DND-41 (cell line): Measurements from ENCODE around the gene CC2D1A.

Source experiments
- ATAC-seq: fragments of 200-7000 bp; cut with Tn5 transposase; 3 replicates; pipeline ENCODE4 v1.9.1; 2021; ENCODE audit warnings: low read depth; ENCODE audit not compliant: insufficient read depth
- DNase-seq: peaks from one replicate; pipeline ENCODE4 v3.0.0-alpha.2; 2020
- H2AFZ ChIP-seq: 2 replicates; pipeline ENCODE4 v1.6.0; 2012; ENCODE audit warnings: low read depth, low read length
- H3K27ac ChIP-seq: 2 replicates; pipeline ENCODE4 v1.5.1; 2012; ENCODE audit warnings: low read length, inconsistent platforms
- H3K27me3 ChIP-seq: fragments of 200-600 bp; sonication (generic); 2 replicates; pipeline ENCODE4 v1.6.0; 2012; ENCODE audit warnings: low read length, mild to moderate bottlenecking, inconsistent platforms; ENCODE audit not compliant: insufficient read depth, poor library complexity
- H3K36me3 ChIP-seq: 2 replicates; pipeline ENCODE4 v1.5.1; 2012; ENCODE audit warnings: low read length, inconsistent platforms; ENCODE audit not compliant: insufficient read depth
- H3K4me1 ChIP-seq: 2 replicates; pipeline ENCODE4 v1.5.1; 2012; ENCODE audit warnings: mild to moderate bottlenecking, low read length; ENCODE audit not compliant: insufficient read depth
- H3K4me2 ChIP-seq: 2 replicates; pipeline ENCODE4 v1.6.0; 2012; ENCODE audit warnings: mild to moderate bottlenecking, moderate library complexity, low read length, inconsistent platforms; ENCODE audit not compliant: insufficient read depth
- H3K4me3 ChIP-seq, 2 experiments: fragments of 200-600 bp in 1 of 2; shearing (Covaris generic) in 1 of 2; 2 replicates each; pipeline ENCODE4 v1.5.1; 2012 to 2016; ENCODE audit warnings: inconsistent platforms in 2 of 2, low read length in 2 of 2, mild to moderate bottlenecking in 2 of 2, low read depth in 1 of 2, moderate library complexity in 1 of 2
- H3K79me2 ChIP-seq: 2 replicates; pipeline ENCODE4 v1.6.0; 2012; ENCODE audit warnings: low read length, inconsistent platforms; ENCODE audit not compliant: insufficient read depth
- H3K9ac ChIP-seq: 2 replicates; pipeline ENCODE4 v1.6.0; 2012; ENCODE audit warnings: low read depth, mild to moderate bottlenecking, inconsistent platforms, low read length, moderate library complexity
- H3K9me3 ChIP-seq: 2 replicates; pipeline ENCODE4 v1.5.1; 2012; ENCODE audit warnings: low read length, moderate library complexity, mild to moderate bottlenecking, inconsistent platforms; ENCODE audit not compliant: insufficient read depth, severe bottlenecking
- H4K20me1 ChIP-seq: 2 replicates; pipeline ENCODE4 v1.6.0; 2012; ENCODE audit warnings: low read length; ENCODE audit not compliant: insufficient read depth
- CTCF ChIP-seq: IDR thresholded peaks from 2 replicates; pipeline ENCODE4 v1.5.1; 2012; ENCODE audit warnings: borderline replicate concordance, low read length, moderate library complexity, mild to moderate bottlenecking; ENCODE audit not compliant: poor library complexity, severe bottlenecking; ENCODE audit errors: extremely low read depth
- EZH2 ChIP-seq: IDR thresholded peaks from 3 replicates; pipeline ENCODE4 v1.6.1; 2012; ENCODE audit warnings: borderline replicate concordance, low read depth, mild to moderate bottlenecking, moderate library complexity, low read length, inconsistent platforms; ENCODE audit not compliant: severe bottlenecking

CC2D1A gene

GRCh38 chr19:13866463-13867046 lies 39.4 kb upstream of the CC2D1A start:
- H3K9me3 ChIP-seq, result no peaks in the 10 kb centered on the region
- peaks cover 12% of the 10 kb centered on the region for H3K36me3 ChIP-seq
- H3K4me2 ChIP-seq, result peak overlapping the region; percentile 80
- H3K4me3 ChIP-seq, result peak overlapping the region in 1 of 2 experiments; percentile 61; a peak in 3 of 4 replicates
- peaks cover 31% of the 10 kb centered on the region for H3K4me1 ChIP-seq
- peaks cover 48% of the 10 kb centered on the region for H3K79me2 ChIP-seq
- peak overlapping the region; percentile 72; the same call in 1 of the 2 replicates for H2AFZ ChIP-seq
- DNase-seq, result no peak
- no peak for ATAC-seq
- peak overlapping the region; percentile 74 for H3K9ac ChIP-seq
- peaks cover 5% of the 10 kb centered on the region for H3K27me3 ChIP-seq
- TF ChIP-seq CTCF (no peak), EZH2 (no peak)
- peak overlapping the region; percentile 41; the same call in 1 of the 2 replicates for H3K27ac ChIP-seq
- H4K20me1 ChIP-seq, result peaks cover 13% of the 10 kb centered on the region; the same call in 1 of the 2 replicates

- H3K4me1 ChIP-seq, result peaks cover 23% of the 10 kb centered on the region
- peaks cover 5% of the 10 kb centered on the region for H3K27me3 ChIP-seq
- TF ChIP-seq EZH2 (no peak), CTCF (no peak)
Observed at GRCh38 chr19:13868663-13869062, 37.3 kb upstream of the CC2D1A start.

GRCh38 chr19:13869281-13869680 lies 36.7 kb upstream of the CC2D1A start:
- TF ChIP-seq CTCF, result no peak
- no peak for TF ChIP-seq EZH2
- Histone ChIP-seq H3K9ac (no peak overlapping the region), H3K27ac (no peak overlapping the region), H3K27me3 (peaks cover 5% of the 10 kb centered on the region), H3K4me3 (no peak overlapping the region), H3K9me3 (no peaks in the 10 kb centered on the region), H3K4me1 (peaks cover 23% of the 10 kb centered on the region), H3K79me2 (peaks cover 59% of the 10 kb centered on the region), H2AFZ (no peak overlapping the region), H4K20me1 (peaks cover 19% of the 10 kb centered on the region; the same call in 1 of the 2 replicates), H3K36me3 (peaks cover 12% of the 10 kb centered on the region), H3K4me2 (no peak overlapping the region)
- ATAC-seq (no peak), DNase-seq (no peak)

More at GRCh38 chr19:13868663-13869062, 37.3 kb upstream of the CC2D1A start:
- Histone ChIP-seq H3K36me3 (peaks cover 12% of the 10 kb centered on the region), H4K20me1 (peaks cover 17% of the 10 kb centered on the region; the same call in 1 of the 2 replicates), H3K4me2 (no peak overlapping the region), H2AFZ (no peak overlapping the region), H3K79me2 (peaks cover 55% of the 10 kb centered on the region), H3K9ac (no peak overlapping the region), H3K27ac (peak overlapping the region; percentile 31; the same call in 1 of the 2 replicates), H3K4me3 (no peak overlapping the region), H3K9me3 (no peaks in the 10 kb centered on the region)
- DNase-seq (no peak), ATAC-seq (no peak)
